Stimulated activated CD8-positive, alpha-beta memory T cell treated with anti-CD3 and anti-CD28 coated beads, Interleukin-12 subunit alpha, Interleukin-12 subunit beta, amount 100 ng/mL, for 4 hours (primary cell): Measurements from ENCODE around the gene TSR3.

Experiments
- DNase-seq: peaks from one replicate; pipeline ENCODE4 v3.0.0-alpha.2; 2020; ENCODE audit warnings: low read depth

The TSR3 gene

GRCh38 chr16:1351215-1351581 is 480 bp downstream of the TSR3 start:
- DNase-seq, result no peak

- DNase-seq, result no peak
Observed at GRCh38 chr16:1350691-1351090, 987 bp downstream of the TSR3 start.

DNA sequence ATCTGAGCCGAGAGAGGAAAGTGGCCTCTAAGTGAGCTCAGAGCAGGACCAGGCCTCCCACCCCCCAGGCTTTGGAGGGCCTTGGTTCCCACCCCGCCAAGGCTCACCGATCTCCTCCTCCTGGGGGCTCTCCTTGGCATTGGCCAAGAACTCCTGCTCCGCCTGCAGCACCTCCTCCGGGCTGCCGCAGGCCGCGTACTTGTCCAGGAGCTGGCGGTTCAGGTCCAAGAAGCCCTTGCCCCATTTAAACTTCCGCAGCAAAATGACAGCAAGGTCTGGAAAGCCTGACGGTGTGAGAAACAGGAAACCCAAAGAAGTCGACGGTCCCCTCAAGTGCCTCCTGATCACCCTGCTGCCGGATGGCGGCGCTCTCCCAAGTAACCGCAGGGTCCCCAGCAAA is 1.7 kb downstream of the TSR3 start:
- no peak for DNase-seq

DNA sequence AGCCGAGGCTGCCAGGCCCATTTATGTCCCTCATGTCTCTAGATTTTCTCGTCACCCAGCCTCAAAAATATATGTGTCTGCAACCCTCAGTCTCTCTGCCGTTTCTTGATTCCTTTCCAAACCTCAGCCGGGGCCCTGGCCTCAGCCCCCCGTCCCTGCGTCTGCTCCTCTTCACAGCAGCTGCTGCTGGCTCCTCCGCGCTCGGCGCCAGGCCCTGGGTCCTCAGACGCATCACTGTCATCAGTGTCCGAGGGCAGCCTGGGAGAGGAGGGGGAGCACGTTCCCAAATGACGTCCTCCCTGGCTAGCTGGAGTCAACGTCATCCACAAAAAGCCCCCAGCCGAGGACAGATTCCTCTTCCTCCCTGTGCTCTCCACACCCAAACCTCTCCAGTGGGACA is 2.3 kb downstream of the TSR3 start:
- no peak for DNase-seq

- DNase-seq, result no peak
Observed at GRCh38 chr16:1348926-1349325, 2.8 kb downstream of the TSR3 start.

- DNase-seq, result no peak
Observed at GRCh38 chr16:1348441-1348840, 3.2 kb downstream of the TSR3 start.

DNA sequence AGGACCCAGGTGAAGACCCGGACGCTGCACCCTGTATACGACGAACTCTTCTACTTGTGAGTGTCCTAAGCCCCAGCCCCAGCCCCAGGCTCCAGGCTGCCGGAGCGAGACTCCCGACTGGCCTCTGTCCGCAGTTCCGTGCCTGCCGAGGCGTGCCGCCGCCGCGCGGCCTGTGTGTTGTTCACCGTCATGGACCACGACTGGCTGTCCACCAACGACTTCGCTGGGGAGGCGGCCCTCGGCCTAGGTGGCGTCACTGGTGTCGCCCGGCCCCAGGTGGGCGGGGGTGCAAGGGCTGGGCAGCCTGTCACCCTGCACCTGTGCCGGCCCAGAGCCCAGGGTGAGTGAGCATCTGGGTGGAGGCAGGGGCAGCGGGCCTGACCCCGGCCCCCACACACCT is 3.7 kb downstream of the TSR3 start:
- no peak for DNase-seq

GRCh38 chr16:1347286-1347855 is 4.3 kb downstream of the TSR3 start:
- DNase-seq, result no peak

- no peak for DNase-seq
Observed at GRCh38 chr16:1346422-1347285, 5.0 kb downstream of the TSR3 start.

- no peak for DNase-seq
Observed at GRCh38 chr16:1345651-1346421, 5.8 kb downstream of the TSR3 start.

DNA sequence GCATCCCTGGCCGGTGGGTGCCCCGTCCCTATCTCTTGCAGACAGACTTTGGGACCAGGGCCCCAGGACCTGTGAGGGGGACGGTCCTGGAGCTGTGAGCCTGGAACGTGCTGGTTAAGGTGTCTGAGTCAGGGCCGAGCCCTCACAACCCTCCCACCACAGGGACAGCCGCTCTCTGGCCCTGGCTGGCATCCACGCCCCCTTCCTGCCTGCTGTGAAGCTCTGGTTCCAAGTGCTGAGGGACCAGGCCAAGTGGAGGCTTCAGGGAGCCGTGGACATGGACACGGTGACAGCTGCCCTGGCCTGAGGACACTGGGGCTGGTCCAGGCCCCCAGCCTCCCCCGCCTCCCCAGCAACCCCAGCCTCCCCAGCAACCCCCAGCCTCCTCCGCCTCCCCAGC is 6.6 kb downstream of the TSR3 start:
- no peak for DNase-seq

DNA sequence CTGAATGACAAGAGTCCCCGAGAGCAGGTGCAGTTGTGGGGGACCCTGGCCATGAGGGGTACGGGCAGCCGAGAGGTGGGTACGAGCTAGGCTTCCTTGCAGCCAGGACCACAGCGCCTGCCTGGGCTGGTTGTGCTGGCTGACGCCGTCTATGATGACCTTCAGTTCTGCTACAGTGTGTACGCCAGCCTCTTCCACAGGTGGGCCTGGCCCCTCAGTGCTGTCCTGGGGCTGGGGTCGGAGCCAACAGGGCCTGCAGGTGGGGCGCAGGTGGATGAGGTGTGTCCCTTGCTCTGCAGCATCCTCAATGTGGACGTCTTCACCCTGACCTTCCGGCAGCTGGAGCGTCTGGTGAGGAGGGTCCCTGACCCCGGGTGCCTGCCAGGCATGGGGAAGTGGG is 7.2 kb downstream of the TSR3 start:
- no peak for DNase-seq

GRCh38 chr16:1343428-1344242 is 8.0 kb downstream of the TSR3 start:
- no peak for DNase-seq

GRCh38 chr16:1342526-1343427 is 8.9 kb downstream of the TSR3 start:
- DNase-seq, result peak; percentile 83

GRCh38 chr16:1341495-1342420 is 9.9 kb downstream of the TSR3 start:
- DNase-seq, result no peak

DNA sequence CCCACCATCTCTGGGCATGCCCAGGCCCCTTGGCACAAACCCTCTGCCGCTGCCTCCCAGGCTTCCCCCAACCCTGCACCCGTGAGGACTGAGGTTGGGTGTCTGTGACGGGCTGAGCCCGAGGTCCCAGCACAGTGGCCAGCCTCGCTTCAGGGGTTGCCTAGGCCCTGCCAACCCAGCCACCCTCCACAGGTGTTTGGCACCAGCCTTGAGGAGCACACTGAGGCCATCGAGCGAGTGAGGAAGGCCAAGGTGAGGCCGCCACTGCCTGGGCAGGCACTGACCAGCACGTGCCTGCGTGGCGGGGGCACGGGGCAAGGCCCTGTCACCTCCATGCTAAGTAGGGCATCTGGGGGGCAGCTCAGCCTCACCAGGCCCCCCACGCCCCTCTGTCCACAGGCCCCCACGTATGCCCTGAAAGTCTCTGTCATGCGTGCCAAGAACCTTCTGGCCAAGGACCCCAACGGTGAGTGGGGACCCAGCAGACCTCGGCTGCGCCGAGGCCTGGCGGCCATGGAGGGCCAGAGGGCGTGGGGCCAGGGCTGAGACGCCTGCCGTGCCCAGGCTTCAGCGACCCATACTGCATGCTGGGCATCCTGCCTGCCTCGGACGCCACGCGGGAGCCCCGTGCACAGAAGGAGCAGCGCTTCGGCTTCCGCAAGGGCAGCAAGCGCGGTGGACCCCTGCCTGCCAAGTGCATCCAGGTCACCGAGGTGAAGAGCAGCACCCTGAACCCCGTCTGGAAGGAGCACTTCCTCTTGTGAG is 10.8 kb downstream of the TSR3 start:
- DNase-seq, result no peak

GRCh38 chr16:1338855-1339675 is 12.6 kb downstream of the TSR3 start:
- no peak for DNase-seq

DNA sequence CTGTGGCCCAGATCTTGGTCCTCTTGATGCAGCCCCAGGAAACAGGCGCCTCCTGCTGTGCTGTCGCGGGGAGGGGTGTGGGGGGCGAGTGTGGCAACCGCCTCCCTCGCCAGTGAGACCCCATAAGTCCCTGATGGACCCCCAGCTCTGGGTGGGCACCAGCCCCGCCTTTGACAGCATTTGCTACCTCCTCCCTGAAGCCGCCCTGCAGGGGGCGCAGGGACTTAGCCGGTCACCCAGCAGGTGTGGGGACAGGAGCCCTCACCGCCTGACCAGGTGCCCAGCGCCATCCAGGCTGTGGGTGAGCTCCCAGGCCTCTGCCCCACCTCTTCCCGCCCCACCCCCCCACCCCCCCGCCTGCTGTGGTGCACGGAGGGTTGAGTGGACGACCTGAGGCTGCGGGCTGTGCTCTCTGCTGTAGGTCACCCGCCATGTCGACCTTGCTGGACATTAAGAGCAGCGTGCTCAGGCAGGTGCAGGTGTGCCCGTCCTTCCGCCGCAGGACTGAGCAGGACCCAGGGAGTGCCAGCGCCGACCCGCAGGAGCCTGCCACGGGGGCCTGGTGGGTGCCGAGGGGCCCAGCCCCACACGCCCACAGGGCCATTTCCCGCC is 13.5 kb downstream of the TSR3 start:
- no peak for DNase-seq
